SK-N-SH (cell line): ENCODE measurements around the gene TPST2.

ENCODE experiments used
- CHD2 ChIP-seq: fragments of 150-350 bp; IDR thresholded peaks from 2 replicates; pipeline ENCODE4 v1.6.1; 2018; ENCODE audit warnings: low read length; ENCODE audit not compliant: partially characterized antibody
- NRF1 ChIP-seq: IDR thresholded peaks from 2 replicates; pipeline ENCODE4 v1.6.1; 2012; ENCODE audit warnings: low read depth, mild to moderate bottlenecking, low read length
- TF ChIP-seq, protein P1 (sequence below): fragments of 200-600 bp; sonication (generic); IDR thresholded peaks from 2 replicates; pipeline ENCODE4 v1.6.1; 2017; ENCODE audit warnings: antibody characterized with exemption, mild to moderate bottlenecking, moderate library complexity

DNA sequence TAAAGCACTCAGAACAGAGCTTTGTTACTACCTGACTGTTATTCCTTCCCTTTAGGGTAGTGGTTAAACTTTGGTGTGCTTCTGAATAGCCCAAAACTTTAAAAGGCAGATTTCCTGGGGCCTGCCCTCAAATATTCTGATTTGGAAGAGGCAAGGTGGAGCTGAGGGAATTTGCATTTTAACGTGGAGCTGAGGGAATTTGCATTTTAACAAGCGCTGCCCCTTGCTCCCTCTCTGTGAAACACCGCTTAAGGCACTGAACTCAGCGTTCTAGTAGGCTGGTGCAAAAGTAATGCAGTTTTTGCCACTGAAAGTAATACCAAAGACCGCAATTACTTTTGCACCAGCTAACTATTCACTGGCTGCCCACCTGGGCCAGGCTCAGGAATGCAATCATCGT is 35.0 kb downstream of the TPST2 start:
- TF ChIP-seq NRF1 (no peak), CHD2 (no peak)
- TF ChIP-seq, protein P1, sequence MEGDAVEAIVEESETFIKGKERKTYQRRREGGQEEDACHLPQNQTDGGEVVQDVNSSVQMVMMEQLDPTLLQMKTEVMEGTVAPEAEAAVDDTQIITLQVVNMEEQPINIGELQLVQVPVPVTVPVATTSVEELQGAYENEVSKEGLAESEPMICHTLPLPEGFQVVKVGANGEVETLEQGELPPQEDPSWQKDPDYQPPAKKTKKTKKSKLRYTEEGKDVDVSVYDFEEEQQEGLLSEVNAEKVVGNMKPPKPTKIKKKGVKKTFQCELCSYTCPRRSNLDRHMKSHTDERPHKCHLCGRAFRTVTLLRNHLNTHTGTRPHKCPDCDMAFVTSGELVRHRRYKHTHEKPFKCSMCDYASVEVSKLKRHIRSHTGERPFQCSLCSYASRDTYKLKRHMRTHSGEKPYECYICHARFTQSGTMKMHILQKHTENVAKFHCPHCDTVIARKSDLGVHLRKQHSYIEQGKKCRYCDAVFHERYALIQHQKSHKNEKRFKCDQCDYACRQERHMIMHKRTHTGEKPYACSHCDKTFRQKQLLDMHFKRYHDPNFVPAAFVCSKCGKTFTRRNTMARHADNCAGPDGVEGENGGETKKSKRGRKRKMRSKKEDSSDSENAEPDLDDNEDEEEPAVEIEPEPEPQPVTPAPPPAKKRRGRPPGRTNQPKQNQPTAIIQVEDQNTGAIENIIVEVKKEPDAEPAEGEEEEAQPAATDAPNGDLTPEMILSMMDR: no peak
